Testis (tissue), 2 donors: ENCODE measurements around the gene MMP7.

Experiments
- POLR2A ChIP-seq: fragments of 450-650 bp; IDR thresholded peaks from one replicate; pipeline ENCODE4 v1.6.1; 2017; ENCODE audit warnings: antibody characterized with exemption, mild to moderate bottlenecking, moderate library complexity
- TF ChIP-seq, protein P1 (sequence below), 3 experiments: fragments of 450-650 bp in 2 of 3; fragments of 200-600 bp in 1 of 3; sonication (generic) in 1 of 3; IDR thresholded peaks; one replicate each; pipeline ENCODE4 v1.5.1; 2016 to 2019; ENCODE audit warnings: antibody characterized with exemption in 3 of 3, mild to moderate bottlenecking in 2 of 3, moderate library complexity in 1 of 3

GRCh38 chr11:102552020-102552419 is 21.5 kb upstream of the MMP7 start:
- TF ChIP-seq, protein P1, sequence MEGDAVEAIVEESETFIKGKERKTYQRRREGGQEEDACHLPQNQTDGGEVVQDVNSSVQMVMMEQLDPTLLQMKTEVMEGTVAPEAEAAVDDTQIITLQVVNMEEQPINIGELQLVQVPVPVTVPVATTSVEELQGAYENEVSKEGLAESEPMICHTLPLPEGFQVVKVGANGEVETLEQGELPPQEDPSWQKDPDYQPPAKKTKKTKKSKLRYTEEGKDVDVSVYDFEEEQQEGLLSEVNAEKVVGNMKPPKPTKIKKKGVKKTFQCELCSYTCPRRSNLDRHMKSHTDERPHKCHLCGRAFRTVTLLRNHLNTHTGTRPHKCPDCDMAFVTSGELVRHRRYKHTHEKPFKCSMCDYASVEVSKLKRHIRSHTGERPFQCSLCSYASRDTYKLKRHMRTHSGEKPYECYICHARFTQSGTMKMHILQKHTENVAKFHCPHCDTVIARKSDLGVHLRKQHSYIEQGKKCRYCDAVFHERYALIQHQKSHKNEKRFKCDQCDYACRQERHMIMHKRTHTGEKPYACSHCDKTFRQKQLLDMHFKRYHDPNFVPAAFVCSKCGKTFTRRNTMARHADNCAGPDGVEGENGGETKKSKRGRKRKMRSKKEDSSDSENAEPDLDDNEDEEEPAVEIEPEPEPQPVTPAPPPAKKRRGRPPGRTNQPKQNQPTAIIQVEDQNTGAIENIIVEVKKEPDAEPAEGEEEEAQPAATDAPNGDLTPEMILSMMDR (IDR thresholded peaks at IDR 0.05) = no peak
- no peak for TF ChIP-seq POLR2A
